WTC11 (cell line): ENCODE results near the gene PRAME. TPM values are rescaled to one million over a fixed set of nuclear protein-coding genes. Genes with fewer than 3 reads are reported as not detected.

ENCODE experiments used
- ATAC-seq: fragments of 200-7000 bp; cut with Tn5 transposase; 2 replicates; pipeline ENCODE4 v1.10.0; 2021; ENCODE audit warnings: mild to moderate bottlenecking, moderate library complexity
- CTCF ChIA-PET: fragments of 300-600 bp; sonication (Branson Sonifier 250); formaldehyde crosslinking; loops from one replicate; lab custom pipeline; 2021; ENCODE audit warnings: antibody characterized with exemption; lab: Charles Lee
- POLR2A ChIA-PET: fragments of 350-600 bp; sonication (Branson Sonifier 250); formaldehyde crosslinking; loops from one replicate; lab custom pipeline; 2021; ENCODE audit warnings: antibody characterized with exemption; lab: Charles Lee
- DNase-seq: peaks from one replicate; pipeline ENCODE4 v3.0.0; 2021; ENCODE audit warnings: low spot score
- H3K27ac Mint-ChIP-seq: 2 replicates; pipeline ENCODE4 v1.8.0; 2021; ENCODE audit warnings: mixed read lengths
- H3K27me3 Mint-ChIP-seq: 2 replicates; pipeline ENCODE4 v1.8.0; 2021; ENCODE audit warnings: low read depth, mild to moderate bottlenecking, moderate library complexity, mixed read lengths
- H3K36me3 Mint-ChIP-seq: 2 replicates; pipeline ENCODE4 v1.8.0; 2021; ENCODE audit warnings: mixed read lengths
- H3K4me1 Mint-ChIP-seq: 2 replicates; pipeline ENCODE4 v1.8.0; 2022; ENCODE audit warnings: mixed read lengths
- H3K4me3 Mint-ChIP-seq: 2 replicates; pipeline ENCODE4 v1.8.0; 2021; ENCODE audit warnings: mild to moderate bottlenecking, moderate library complexity, mixed read lengths
- H3K9me3 Mint-ChIP-seq: 2 replicates; pipeline ENCODE4 v1.8.0; 2021; ENCODE audit warnings: mixed read lengths
- ARID4B ChIP-seq: sonication (generic); formaldehyde crosslinking; IDR thresholded peaks from 2 replicates; pipeline ENCODE4 v1.8.0; 2023; ENCODE audit warnings: missing genetic modification reagents, mild to moderate bottlenecking, borderline replicate concordance
- E2F1 ChIP-seq: sonication (generic); formaldehyde crosslinking; IDR thresholded peaks from 2 replicates; pipeline ENCODE4 v1.8.0; 2022; ENCODE audit warnings: mild to moderate bottlenecking, missing genetic modification reagents
- GTF2I ChIP-seq: fragments of 250-450 bp; sonication (Bioruptor Pico); conservative IDR thresholded peaks from 2 replicates; pipeline ENCODE4 v1.4.0; 2021; ENCODE audit warnings: mild to moderate bottlenecking
- NR3C1 ChIP-seq: sonication (generic); formaldehyde crosslinking; conservative IDR thresholded peaks from 2 replicates; pipeline ENCODE4 v1.8.1; 2023; ENCODE audit warnings: low read depth, mild to moderate bottlenecking, missing genetic modification reagents
- PRRX2 ChIP-seq: fragments of 250-450 bp; sonication (Bioruptor Pico); IDR thresholded peaks from 2 replicates; pipeline ENCODE4 v1.8.0; 2021; ENCODE audit warnings: mild to moderate bottlenecking
- ZBTB43 ChIP-seq: sonication (generic); formaldehyde crosslinking; IDR thresholded peaks from 2 replicates; pipeline ENCODE4 v1.8.1; 2023; ENCODE audit warnings: mild to moderate bottlenecking, missing genetic modification reagents
- ZNF121 ChIP-seq: sonication (generic); formaldehyde crosslinking; IDR thresholded peaks from 2 replicates; pipeline ENCODE4 v1.8.0; 2023; ENCODE audit warnings: missing genetic modification reagents
- ZNF263 ChIP-seq: sonication (generic); formaldehyde crosslinking; IDR thresholded peaks from 2 replicates; pipeline ENCODE4 v1.8.1; 2022; ENCODE audit warnings: low read depth, mild to moderate bottlenecking, moderate library complexity, missing genetic modification reagents
- ZNF532 ChIP-seq: fragments of 250-450 bp; sonication (Bioruptor Pico); IDR thresholded peaks from 2 replicates; pipeline ENCODE4 v1.9.0; 2021; ENCODE audit warnings: mild to moderate bottlenecking, borderline replicate concordance
- total RNA-seq: library from RNA; stranded (reverse); gene quantifications from 3 replicates; pipeline ENCODE4 v1.2.3, GENCODE V29; 2021
- TF ChIP-seq, protein P1 (sequence below): sonication (generic); formaldehyde crosslinking; IDR thresholded peaks from 2 replicates; pipeline ENCODE4 v1.8.0; 2022; ENCODE audit warnings: mild to moderate bottlenecking, missing genetic modification reagents
- TF ChIP-seq, protein P2 (sequence below): sonication (generic); formaldehyde crosslinking; IDR thresholded peaks from 2 replicates; pipeline ENCODE4 v1.8.0; 2023; ENCODE audit warnings: mild to moderate bottlenecking, missing genetic modification reagents
- TF ChIP-seq, protein P3 (sequence below): sonication (generic); formaldehyde crosslinking; IDR thresholded peaks from 2 replicates; pipeline ENCODE4 v1.8.1; 2023; ENCODE audit warnings: mild to moderate bottlenecking, moderate library complexity, missing genetic modification reagents

The PRAME gene
- total RNA-seq, 1 experiment from 2014 or later: 1.5 TPM

DNA sequence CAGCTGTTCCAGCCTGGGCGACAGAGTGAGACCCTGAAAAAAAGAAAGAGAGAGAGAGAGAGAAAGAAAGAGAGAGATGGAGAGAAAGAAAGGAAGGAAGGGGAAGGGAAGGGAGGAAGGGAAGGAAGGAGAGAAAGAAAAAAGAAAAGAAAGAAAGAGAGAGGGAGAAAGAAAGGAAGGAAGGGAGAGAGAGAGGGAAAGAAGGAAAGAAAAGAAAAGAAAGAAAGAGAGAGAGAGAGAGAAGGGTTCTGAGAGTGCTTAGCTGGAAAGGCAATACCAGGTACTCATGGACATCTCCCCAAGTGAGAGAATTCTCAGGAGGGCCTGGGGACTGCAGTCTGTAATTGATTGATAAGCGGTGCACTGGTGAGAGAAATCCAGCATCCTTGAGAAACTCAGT, 12.8 kb upstream of the PRAME start:
- H3K27me3 Mint-ChIP-seq: peaks cover 99% of the 10 kb centered on the region
- H3K36me3 Mint-ChIP-seq: no peaks in the 10 kb centered on the region
- H3K4me1 Mint-ChIP-seq: no peaks in the 10 kb centered on the region
- no peaks in the 10 kb centered on the region for H3K9me3 Mint-ChIP-seq
- POLR2A ChIA-PET: no interaction called here
- H3K27ac Mint-ChIP-seq: no peak overlapping the region
- no peak for DNase-seq
- CTCF ChIA-PET: interaction anchor here (1.0 kb wide), 1 partner anchor 15 kb away, joined by 7 read pairs; no protein-coding TSS in a partner anchor
- no peak for TF ChIP-seq NR3C1 (CRISPR knock-in tag)
- TF ChIP-seq, protein P1, sequence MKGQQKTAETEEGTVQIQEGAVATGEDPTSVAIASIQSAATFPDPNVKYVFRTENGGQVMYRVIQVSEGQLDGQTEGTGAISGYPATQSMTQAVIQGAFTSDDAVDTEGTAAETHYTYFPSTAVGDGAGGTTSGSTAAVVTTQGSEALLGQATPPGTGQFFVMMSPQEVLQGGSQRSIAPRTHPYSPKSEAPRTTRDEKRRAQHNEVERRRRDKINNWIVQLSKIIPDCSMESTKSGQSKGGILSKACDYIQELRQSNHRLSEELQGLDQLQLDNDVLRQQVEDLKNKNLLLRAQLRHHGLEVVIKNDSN (CRISPR knock-in tag): no peak
- no peak for TF ChIP-seq GTF2I
- TF ChIP-seq, protein P2, sequence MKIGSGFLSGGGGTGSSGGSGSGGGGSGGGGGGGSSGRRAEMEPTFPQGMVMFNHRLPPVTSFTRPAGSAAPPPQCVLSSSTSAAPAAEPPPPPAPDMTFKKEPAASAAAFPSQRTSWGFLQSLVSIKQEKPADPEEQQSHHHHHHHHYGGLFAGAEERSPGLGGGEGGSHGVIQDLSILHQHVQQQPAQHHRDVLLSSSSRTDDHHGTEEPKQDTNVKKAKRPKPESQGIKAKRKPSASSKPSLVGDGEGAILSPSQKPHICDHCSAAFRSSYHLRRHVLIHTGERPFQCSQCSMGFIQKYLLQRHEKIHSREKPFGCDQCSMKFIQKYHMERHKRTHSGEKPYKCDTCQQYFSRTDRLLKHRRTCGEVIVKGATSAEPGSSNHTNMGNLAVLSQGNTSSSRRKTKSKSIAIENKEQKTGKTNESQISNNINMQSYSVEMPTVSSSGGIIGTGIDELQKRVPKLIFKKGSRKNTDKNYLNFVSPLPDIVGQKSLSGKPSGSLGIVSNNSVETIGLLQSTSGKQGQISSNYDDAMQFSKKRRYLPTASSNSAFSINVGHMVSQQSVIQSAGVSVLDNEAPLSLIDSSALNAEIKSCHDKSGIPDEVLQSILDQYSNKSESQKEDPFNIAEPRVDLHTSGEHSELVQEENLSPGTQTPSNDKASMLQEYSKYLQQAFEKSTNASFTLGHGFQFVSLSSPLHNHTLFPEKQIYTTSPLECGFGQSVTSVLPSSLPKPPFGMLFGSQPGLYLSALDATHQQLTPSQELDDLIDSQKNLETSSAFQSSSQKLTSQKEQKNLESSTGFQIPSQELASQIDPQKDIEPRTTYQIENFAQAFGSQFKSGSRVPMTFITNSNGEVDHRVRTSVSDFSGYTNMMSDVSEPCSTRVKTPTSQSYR (CRISPR knock-in tag): no peak
- TF ChIP-seq E2F1 (CRISPR knock-in tag): no peak
- TF ChIP-seq, protein P3, sequence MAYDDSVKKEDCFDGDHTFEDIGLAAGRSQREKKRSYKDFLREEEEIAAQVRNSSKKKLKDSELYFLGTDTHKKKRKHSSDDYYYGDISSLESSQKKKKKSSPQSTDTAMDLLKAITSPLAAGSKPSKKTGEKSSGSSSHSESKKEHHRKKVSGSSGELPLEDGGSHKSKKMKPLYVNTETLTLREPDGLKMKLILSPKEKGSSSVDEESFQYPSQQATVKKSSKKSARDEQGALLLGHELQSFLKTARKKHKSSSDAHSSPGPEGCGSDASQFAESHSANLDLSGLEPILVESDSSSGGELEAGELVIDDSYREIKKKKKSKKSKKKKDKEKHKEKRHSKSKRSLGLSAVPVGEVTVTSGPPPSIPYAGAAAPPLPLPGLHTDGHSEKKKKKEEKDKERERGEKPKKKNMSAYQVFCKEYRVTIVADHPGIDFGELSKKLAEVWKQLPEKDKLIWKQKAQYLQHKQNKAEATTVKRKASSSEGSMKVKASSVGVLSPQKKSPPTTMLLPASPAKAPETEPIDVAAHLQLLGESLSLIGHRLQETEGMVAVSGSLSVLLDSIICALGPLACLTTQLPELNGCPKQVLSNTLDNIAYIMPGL (CRISPR knock-in tag): no peak
- no peak for TF ChIP-seq ZNF121 (CRISPR knock-in tag)
- TF ChIP-seq PRRX2 (CRISPR knock-in tag): no peak
- TF ChIP-seq ZNF263 (CRISPR knock-in tag): no peak
- no peak for TF ChIP-seq ARID4B (CRISPR knock-in tag)
- TF ChIP-seq ZBTB43 (CRISPR knock-in tag): no peak
- TF ChIP-seq ZNF532 (CRISPR knock-in tag): no peak
- ATAC-seq: no peak
- no peak overlapping the region for H3K4me3 Mint-ChIP-seq
